HepG2 (cell line): ENCODE results near the gene MXRA8. TPM values are rescaled to one million over a fixed set of nuclear protein-coding genes. Genes with fewer than 3 reads are reported as not detected.
A peak's percentile ranks its signal among the peaks of the same experiment; 100 is the strongest.

Source experiments
- ATAC-seq: fragments of 200-7000 bp; cut with Tn5 transposase; 3 replicates; pipeline ENCODE4 v1.9.1; 2020; ENCODE audit warnings: mild to moderate bottlenecking, moderate library complexity
- BruUV-seq: library from RNA; stranded (reverse); fragments of 400-500 nt; replicated peaks from 2 replicates; lab custom pipeline; 2021; lab: Mats Ljungman, UMichigan
- CTCF ChIA-PET: fragments of 300-600 bp; formaldehyde crosslinking; extraction: SDS; loops from one replicate; lab custom pipeline; 2021; ENCODE audit warnings: low total read pairs, inconsistent platforms, low intra/inter-chr PET ratio; lab: Yijun Ruan, JAX
- POLR2A ChIA-PET: fragments of 350-600 bp; sonication (Branson Sonifier 250); formaldehyde crosslinking; loops from one replicate; lab custom pipeline; 2020; ENCODE audit warnings: antibody characterized with exemption, inconsistent platforms; lab: Yijun Ruan, JAX
- DNase-seq: peaks from one replicate; pipeline ENCODE4 v3.0.0-alpha.2; 2015; ENCODE audit warnings: low spot score
- FAIRE-seq: peaks from 3 replicates; lab custom pipeline; 2011; peaks lifted over from hg19 to GRCh38; lab: Jason Lieb, UNC
- H2AFZ ChIP-seq: one replicate; pipeline ENCODE4 v1.6.1; 2011; ENCODE audit warnings: low read length, inconsistent platforms
- H3K27ac ChIP-seq: fragments of 300-600 bp; 3 replicates; pipeline ENCODE4 v1.8.0; 2011; ENCODE audit warnings: mixed run types, mild to moderate bottlenecking, mixed read lengths, low read length, inconsistent platforms; ENCODE audit not compliant: insufficient read depth; ENCODE audit errors: extremely low read length
- H3K27me3 ChIP-seq, 2 experiments: fragments of 200-600 bp in 1 of 2; 2 replicates in 1 of 2; 3 replicates in 1 of 2; pipeline versions ENCODE4 v1.6.0 to v1.8.0; 2011; ENCODE audit warnings: low read length in 2 of 2, mild to moderate bottlenecking in 2 of 2, moderate library complexity in 2 of 2, inconsistent platforms in 1 of 2; ENCODE audit not compliant: insufficient read depth in 2 of 2, control insufficient read depth in 1 of 2
- H3K36me3 ChIP-seq, 2 experiments: fragments of 200-600 bp in 1 of 2; replicated peaks in 1 of 2; 2 replicates in 1 of 2; 3 replicates in 1 of 2; pipeline versions ENCODE4 v1.5.1 to v1.8.0; 2011; ENCODE audit warnings: low read length in 2 of 2, inconsistent platforms in 1 of 2; ENCODE audit not compliant: insufficient read depth in 2 of 2, control insufficient read depth in 1 of 2
- H3K4me1 ChIP-seq: 2 replicates; pipeline ENCODE4 v1.5.1; 2012; ENCODE audit warnings: low read length, inconsistent platforms; ENCODE audit not compliant: insufficient read depth
- H3K4me2 ChIP-seq: 2 replicates; pipeline ENCODE4 v1.6.0; 2011; ENCODE audit warnings: low read depth, low read length, inconsistent platforms
- H3K4me3 ChIP-seq, 3 experiments: fragments of 200-600 bp in 1 of 3; sonication (generic), shearing (Covaris generic) in 1 of 3; replicated peaks in 1 of 3; 2 replicates each; pipeline ENCODE4 v1.5.1; 2011 to 2016; ENCODE audit warnings: low read length in 3 of 3, inconsistent platforms in 2 of 3, low read depth in 2 of 3, mild to moderate bottlenecking in 2 of 3, control low read depth in 1 of 3, mixed read lengths in 1 of 3; ENCODE audit not compliant: insufficient read depth in 1 of 3
- H3K79me2 ChIP-seq: one replicate; pipeline ENCODE4 v1.6.1; 2011; ENCODE audit warnings: low read length, inconsistent platforms; ENCODE audit not compliant: insufficient read depth
- H3K9ac ChIP-seq: 2 replicates; pipeline ENCODE4 v1.6.0; 2011; ENCODE audit warnings: mild to moderate bottlenecking, low read depth, low read length, inconsistent platforms; ENCODE audit not compliant: insufficient read depth
- H3K9me3 ChIP-seq: 2 replicates; pipeline ENCODE4 v1.5.1; 2012; ENCODE audit warnings: mild to moderate bottlenecking, low read length
- H4K20me1 ChIP-seq: 2 replicates; pipeline ENCODE4 v1.6.0; 2011; ENCODE audit warnings: inconsistent platforms, mild to moderate bottlenecking, low read length, moderate library complexity; ENCODE audit not compliant: insufficient read depth
- ATF7-NPFF ChIP-seq: sonication (generic); formaldehyde crosslinking; IDR thresholded peaks from 2 replicates; pipeline ENCODE4 v1.8.1; 2023; ENCODE audit warnings: mild to moderate bottlenecking, low read depth, missing genetic modification reagents, moderate library complexity
- ELK4 ChIP-seq: sonication (generic); formaldehyde crosslinking; IDR thresholded peaks from 2 replicates; pipeline ENCODE4 v1.9.0; 2021; ENCODE audit warnings: missing genetic modification reagents, borderline replicate concordance
- ESRRA ChIP-seq: sonication (generic); formaldehyde crosslinking; IDR thresholded peaks from 2 replicates; pipeline ENCODE4 v1.5.1; 2020; ENCODE audit warnings: mild to moderate bottlenecking, low read depth, missing genetic modification reagents
- HNF1B ChIP-seq: sonication (generic); formaldehyde crosslinking; IDR thresholded peaks from 2 replicates; pipeline ENCODE4 v1.5.1; 2020; ENCODE audit warnings: mild to moderate bottlenecking, moderate library complexity, missing genetic modification reagents
- HNRNPLL ChIP-seq: fragments of 200-400 bp; formaldehyde crosslinking; IDR thresholded peaks from 2 replicates; pipeline ENCODE4 v1.6.1; 2017; ENCODE audit warnings: mild to moderate bottlenecking, low read depth, low read length; ENCODE audit not compliant: poor library complexity, severe bottlenecking
- MTA1 ChIP-seq: sonication (generic); formaldehyde crosslinking; IDR thresholded peaks from 2 replicates; pipeline ENCODE4 v1.4.0; 2020; ENCODE audit warnings: missing genetic modification reagents, mild to moderate bottlenecking, borderline replicate concordance
- POLR2AphosphoS5 ChIP-seq: IDR thresholded peaks from 2 replicates; pipeline ENCODE4 v1.6.1; 2012; ENCODE audit warnings: low read depth, low read length
- TBP ChIP-seq: sonication (generic); formaldehyde crosslinking; IDR thresholded peaks from 2 replicates; pipeline ENCODE4 v1.5.0; 2020; ENCODE audit warnings: missing genetic modification reagents
- U2AF1 ChIP-seq: fragments of 200-400 bp; formaldehyde crosslinking; optimal IDR thresholded peaks from 2 replicates; pipeline ENCODE3; 2017; ENCODE audit warnings: mild to moderate bottlenecking, low read depth, low read length
- ZKSCAN1 ChIP-seq: fragments of 150-350 bp; IDR thresholded peaks from 2 replicates; pipeline ENCODE4 v1.6.1; 2014; ENCODE audit warnings: low read length
- ZMYM4 ChIP-seq: sonication (generic); formaldehyde crosslinking; IDR thresholded peaks from 2 replicates; pipeline ENCODE4 v1.8.1; 2023; ENCODE audit warnings: mild to moderate bottlenecking, missing genetic modification reagents
- ZNF275 ChIP-seq: sonication (generic); formaldehyde crosslinking; IDR thresholded peaks from 2 replicates; pipeline ENCODE4 v1.8.0; 2022; ENCODE audit warnings: missing genetic modification reagents, mild to moderate bottlenecking, inconsistent platforms, borderline replicate concordance
- ZNF678 ChIP-seq: sonication (generic); formaldehyde crosslinking; IDR thresholded peaks from 2 replicates; pipeline ENCODE4 v1.4.0; 2020; ENCODE audit warnings: mild to moderate bottlenecking, missing genetic modification reagents
- ZNF709 ChIP-seq: sonication (generic); formaldehyde crosslinking; IDR thresholded peaks from 2 replicates; pipeline ENCODE4 v1.5.0; 2020; ENCODE audit warnings: mild to moderate bottlenecking, missing genetic modification reagents
- ZNF747 ChIP-seq: sonication (generic); formaldehyde crosslinking; IDR thresholded peaks from 2 replicates; pipeline ENCODE4 v1.8.1; 2023; ENCODE audit warnings: missing genetic modification reagents, mild to moderate bottlenecking, borderline replicate concordance
- ZNF770 ChIP-seq: sonication (generic); formaldehyde crosslinking; IDR thresholded peaks from 2 replicates; pipeline ENCODE4 v1.5.0; 2020; ENCODE audit warnings: mild to moderate bottlenecking, missing genetic modification reagents
- WGBS: methylation state at CpG from one replicate; pipeline ENCODE4 v1.1.6; 2017; ENCODE audit warnings: low lambda C conversion rate; 5-methylcytosine and 5-hydroxymethylcytosine counted together
- in situ Hi-C: cut with HindIII; loops from 2 replicates; pipeline ENCODE4 v1.10.0; 2017; ENCODE audit warnings: low pct_unique_long_range_greater_than_20kb; ENCODE audit not compliant: extremely low pct_ligation_motif_present
- intact Hi-C: fragments of 100-400 bp; cut with micrococcal nuclease; formaldehyde crosslinking; loops from one replicate; pipeline ENCODE4 v1.10.0; 2022; ENCODE audit not compliant: unreplicated experiment
- polyA plus RNA-seq, 8 experiments: library from polyadenylated mRNA; depleted of rRNA in 3 of 8; stranded (reverse) in 7 of 8; unstranded in 1 of 8; fragments of >200 nt; fragmentation: Illumina TruSeq in 4 of 8; extraction: Trizol in 4 of 8; gene quantifications; 2 replicates each; pipeline versions ENCODE4 v1.2.1 to v1.2.3, GENCODE V29; 2011 to 2016; ENCODE audit warnings: low read depth in 4 of 8, missing spikeins in 1 of 8, mixed read lengths in 1 of 8; ENCODE audit not compliant: insufficient read depth in 1 of 8
- total RNA-seq, 5 experiments: library from RNA; depleted of rRNA; stranded (reverse); fragments of >200 nt; fragmentation: Illumina TruSeq; extraction: Trizol; gene quantifications; 2 replicates each; pipeline ENCODE4 v1.2.3, GENCODE V29; 2016; ENCODE audit warnings: low read depth in 1 of 5
- TF ChIP-seq, protein P1 (sequence below): IDR thresholded peaks from 2 replicates; pipeline ENCODE4 v1.6.1; 2016; ENCODE audit warnings: low read depth

Gene MXRA8
- total and polyA plus RNA-seq, 2 of the 13 experiments (the other 11 are each of a cell fraction or from before 2014, with no cell fraction given), result 19.8 to 44.8 TPM

DNA sequence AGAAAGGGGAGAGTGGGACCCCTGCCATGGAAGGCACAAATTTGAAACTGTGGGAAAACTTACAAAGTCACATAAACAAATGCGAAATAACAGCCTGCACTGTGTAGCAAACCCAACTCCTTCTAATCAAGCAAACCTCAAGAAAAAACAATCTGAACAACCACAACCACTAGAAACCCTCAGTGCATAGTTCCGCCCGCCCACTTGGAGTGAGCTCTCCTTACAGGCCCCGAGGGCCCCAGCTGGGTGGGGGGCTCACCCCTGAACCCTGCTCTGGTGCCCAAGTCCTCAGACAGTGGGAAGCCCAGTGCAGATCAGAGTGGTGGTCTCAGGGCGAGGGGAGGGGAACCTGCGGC is 931 bp upstream of the MXRA8 start:
- H3K4me1 ChIP-seq, result peaks cover 57% of the 10 kb centered on the region
- in situ Hi-C loops, result no loop called here
- H3K9me3 ChIP-seq, result no peaks in the 10 kb centered on the region
- intact Hi-C loops, result no loop called here
- peak; percentile 1; the same call in 1 of the 3 replicates for ATAC-seq
- 38% methylated on average over 5 of the region's 6 CpGs for WGBS
- H3K27me3 ChIP-seq, result no peaks in the 10 kb centered on the region
- H4K20me1 ChIP-seq, result no peaks in the 10 kb centered on the region
- no peaks in the 10 kb centered on the region for H3K36me3 ChIP-seq
- no peak overlapping the region for H2AFZ ChIP-seq
- H3K4me2 ChIP-seq, result peak overlapping the region; percentile 92
- TSS peak; percentile 62 for BruUV-seq
- peak overlapping the region; percentile 69 to 74 (median 71) for H3K4me3 ChIP-seq
- peaks cover 4% of the 10 kb centered on the region for H3K79me2 ChIP-seq
- POLR2A ChIA-PET, result interaction anchor here (0.9 to 4.0 kb wide), 6 partner anchors 11 to 72 kb away, joined by 3 to 38 read pairs (median 14); partner anchors contain the start of genes AURKAIP1, CCNL2 and DVL1
- peak overlapping the region; percentile 88 for H3K27ac ChIP-seq
- peak overlapping the region; percentile 80 for H3K9ac ChIP-seq
- FAIRE-seq, result no peak
- DNase-seq, result no peak
- CTCF ChIA-PET, result no interaction called here
- TF ChIP-seq HNRNPLL, result no peak
- peak; percentile 36 for TF ChIP-seq U2AF1
- no peak for TF ChIP-seq ZNF770 (CRISPR knock-in tag)
- TF ChIP-seq ZNF275, result no peak
- TF ChIP-seq ATF7-NPFF (CRISPR knock-in tag), result 0 out of 2 replicates have a peak, but pooled peaks have one; percentile 3
- TF ChIP-seq, protein P1, sequence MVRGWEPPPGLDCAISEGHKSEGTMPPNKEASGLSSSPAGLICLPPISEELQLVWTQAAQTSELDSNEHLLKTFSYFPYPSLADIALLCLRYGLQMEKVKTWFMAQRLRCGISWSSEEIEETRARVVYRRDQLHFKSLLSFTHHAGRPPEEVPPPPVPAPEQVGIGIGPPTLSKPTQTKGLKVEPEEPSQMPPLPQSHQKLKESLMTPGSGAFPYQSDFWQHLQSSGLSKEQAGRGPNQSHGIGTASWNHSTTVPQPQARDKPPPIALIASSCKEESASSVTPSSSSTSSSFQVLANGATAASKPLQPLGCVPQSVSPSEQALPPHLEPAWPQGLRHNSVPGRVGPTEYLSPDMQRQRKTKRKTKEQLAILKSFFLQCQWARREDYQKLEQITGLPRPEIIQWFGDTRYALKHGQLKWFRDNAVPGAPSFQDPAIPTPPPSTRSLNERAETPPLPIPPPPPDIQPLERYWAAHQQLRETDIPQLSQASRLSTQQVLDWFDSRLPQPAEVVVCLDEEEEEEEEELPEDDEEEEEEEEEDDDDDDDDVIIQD (CRISPR knock-in tag), result no peak
- TF ChIP-seq MTA1, result no peak
- TF ChIP-seq ZMYM4 (CRISPR knock-in tag), result no peak
- 0 out of 2 replicates have a peak, but pooled peaks have one; percentile 4 for TF ChIP-seq ZNF747 (CRISPR knock-in tag)
- TF ChIP-seq ELK4 (CRISPR knock-in tag), result no peak
- peak; percentile 5; the same call in 1 of the 2 replicates for TF ChIP-seq HNF1B (CRISPR knock-in tag)
- TF ChIP-seq TBP (CRISPR knock-in tag), result no peak
- TF ChIP-seq ESRRA (CRISPR knock-in tag), result no peak
- TF ChIP-seq ZKSCAN1, result no peak
- TF ChIP-seq ZNF678 (CRISPR knock-in tag), result no peak
- TF ChIP-seq POLR2AphosphoS5, result no peak
- peak; percentile 6; the same call in 1 of the 2 replicates for TF ChIP-seq ZNF709
